ENCODE measurements around the gene ATXN3. TPM values are rescaled to one million over a fixed set of nuclear protein-coding genes. Genes with fewer than 3 reads are reported as not detected.
"Not testable (repeated sequence)": the region's sequence is repeated elsewhere in the genome, so short reads cannot be mapped to it uniquely, and the experiment has no call there.

ATXN3 gene
- total RNA-seq, 2 donors from 2014 or later = 45.1 to 53.5 TPM

- H3K36me3 ChIP-seq = no peaks in the 10 kb centered on the region
These were observed 13.1 kb downstream of the ATXN3 start for GRCh38 chr14:92093320-92093719.

GRCh38 chr14:92088494-92088893, 17.9 kb downstream of the ATXN3 start:
- TF ChIP-seq POLR2AphosphoS5 (IDR thresholded peaks at IDR 0.05) = peak; percentile 87
- no peak for TF ChIP-seq POLR2A (IDR thresholded peaks at IDR 0.05)
- no peak for TF ChIP-seq CTCF (IDR thresholded peaks at IDR 0.05)
- Histone ChIP-seq H3K4me3 (no peak overlapping the region), H3K9me3 (no peaks in the 10 kb centered on the region), H3K27me3 (replicated peaks; ENCODE audit: insufficient read depth) (no peaks in the 10 kb centered on the region), H3K36me3 (no peaks in the 10 kb centered on the region), H3K4me1 (replicated peaks) (no peaks in the 10 kb centered on the region), H3K27ac (peak overlapping the region; percentile 32 to 55)
- intact Hi-C loops (cut with DNase I) = no loop called here
- DNase-seq (ENCODE audit: low spot score) = peak; percentile 37
- 48% methylated on average over 5 of the region's 5 CpGs for WGBS

More at GRCh38 chr14:92093320-92093719, 13.1 kb downstream of the ATXN3 start:
- no peaks in the 10 kb centered on the region for H3K4me1 ChIP-seq (replicated peaks)
- no peak overlapping the region for H3K27ac ChIP-seq
- 39% methylated on average over 1 of the region's 1 CpG for WGBS
- H3K27me3 ChIP-seq (replicated peaks; ENCODE audit: insufficient read depth) = no peaks in the 10 kb centered on the region
- TF ChIP-seq POLR2AphosphoS5 (IDR thresholded peaks at IDR 0.05) = no peak
- TF ChIP-seq POLR2A (IDR thresholded peaks at IDR 0.05) = no peak
- no peak for TF ChIP-seq CTCF (IDR thresholded peaks at IDR 0.05)
- DNase-seq (ENCODE audit: low spot score) = no peak
- intact Hi-C loops (cut with DNase I) = no loop called here
- H3K4me3 ChIP-seq = no peak overlapping the region
- H3K9me3 ChIP-seq = no peaks in the 10 kb centered on the region

DNA sequence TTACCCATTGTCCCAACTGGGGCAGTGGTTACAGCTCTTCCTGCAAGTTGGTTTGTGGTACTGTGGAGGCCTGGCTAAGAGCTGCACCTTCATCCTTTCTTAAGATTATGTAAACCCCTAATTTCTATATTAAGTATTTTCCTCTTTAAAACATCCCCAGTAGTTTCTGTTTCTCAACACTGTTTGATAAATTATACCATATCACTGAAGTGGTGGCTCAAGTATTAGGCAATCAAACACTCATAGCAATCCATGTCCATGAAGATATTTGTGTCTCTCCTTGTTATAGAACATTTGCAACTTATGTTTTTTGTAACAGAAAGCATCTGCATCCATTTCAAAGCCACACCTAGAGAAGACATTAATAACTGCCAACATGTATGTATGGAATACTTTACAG, 31.8 kb downstream of the ATXN3 start:
- Histone ChIP-seq H3K36me3 (no peaks in the 10 kb centered on the region), H3K27ac (no peak overlapping the region), H3K9me3 (no peaks in the 10 kb centered on the region), H3K4me1 (replicated peaks) (no peaks in the 10 kb centered on the region), H3K27me3 (replicated peaks; ENCODE audit: insufficient read depth) (no peaks in the 10 kb centered on the region), H3K4me3 (no peak overlapping the region)
- TF ChIP-seq POLR2AphosphoS5 (IDR thresholded peaks at IDR 0.05) (no peak), CTCF (IDR thresholded peaks at IDR 0.05) (no peak), POLR2A (IDR thresholded peaks at IDR 0.05) (no peak)
- DNase-seq (ENCODE audit: low spot score) = no peak
- intact Hi-C loops (cut with DNase I) = no loop called here

- no peak for DNase-seq (ENCODE audit: low spot score)
- H3K36me3 ChIP-seq = no peaks in the 10 kb centered on the region
- H3K4me1 ChIP-seq (replicated peaks) = no peaks in the 10 kb centered on the region
- H3K4me3 ChIP-seq = no peak overlapping the region
- 61% methylated on average over 9 of the region's 9 CpGs for WGBS
- H3K9me3 ChIP-seq = no peaks in the 10 kb centered on the region
- H3K27ac ChIP-seq = no peak overlapping the region
- TF ChIP-seq POLR2A (IDR thresholded peaks at IDR 0.05) (no peak), POLR2AphosphoS5 (IDR thresholded peaks at IDR 0.05) (no peak), CTCF (IDR thresholded peaks at IDR 0.05) (no peak)
- intact Hi-C loops (cut with DNase I) = no loop called here
- H3K27me3 ChIP-seq (replicated peaks; ENCODE audit: insufficient read depth) = no peaks in the 10 kb centered on the region
These were observed 48.1 kb downstream of the ATXN3 start for GRCh38 chr14:92058006-92058917.

DNA sequence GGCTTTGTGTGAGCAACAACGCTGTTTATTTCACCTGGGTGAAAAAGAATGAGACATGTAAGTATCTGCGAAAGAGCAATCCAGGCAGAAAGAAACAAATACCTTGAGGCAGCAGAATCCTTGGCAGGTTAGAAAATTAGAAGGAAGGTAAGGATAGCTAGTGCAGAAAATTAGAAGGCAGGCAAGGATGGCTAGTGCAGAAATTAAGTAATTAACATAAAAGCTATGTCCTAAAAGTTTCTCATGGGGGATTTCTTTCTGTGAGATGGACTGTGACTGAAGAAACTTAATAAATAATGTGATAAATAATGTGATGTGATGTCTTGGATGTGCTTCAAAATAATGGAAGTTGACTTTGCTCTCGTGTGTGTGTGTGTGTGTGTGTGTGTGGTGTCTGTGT, 56.6 kb downstream of the ATXN3 start:
- Histone ChIP-seq H3K9me3 (no peaks in the 10 kb centered on the region), H3K4me3 (no peak overlapping the region), H3K27me3 (replicated peaks; ENCODE audit: insufficient read depth) (no peaks in the 10 kb centered on the region), H3K36me3 (no peaks in the 10 kb centered on the region), H3K27ac (no peak overlapping the region), H3K4me1 (replicated peaks) (no peaks in the 10 kb centered on the region)
- no peak for TF ChIP-seq CTCF (IDR thresholded peaks at IDR 0.05)
- no peak for TF ChIP-seq POLR2A (IDR thresholded peaks at IDR 0.05)
- TF ChIP-seq POLR2AphosphoS5 (IDR thresholded peaks at IDR 0.05) = no peak
- WGBS = 95% methylated on average over 3 of the region's 3 CpGs
- intact Hi-C loops (cut with DNase I) = no loop called here
- DNase-seq (ENCODE audit: low spot score) = no peak

DNA sequence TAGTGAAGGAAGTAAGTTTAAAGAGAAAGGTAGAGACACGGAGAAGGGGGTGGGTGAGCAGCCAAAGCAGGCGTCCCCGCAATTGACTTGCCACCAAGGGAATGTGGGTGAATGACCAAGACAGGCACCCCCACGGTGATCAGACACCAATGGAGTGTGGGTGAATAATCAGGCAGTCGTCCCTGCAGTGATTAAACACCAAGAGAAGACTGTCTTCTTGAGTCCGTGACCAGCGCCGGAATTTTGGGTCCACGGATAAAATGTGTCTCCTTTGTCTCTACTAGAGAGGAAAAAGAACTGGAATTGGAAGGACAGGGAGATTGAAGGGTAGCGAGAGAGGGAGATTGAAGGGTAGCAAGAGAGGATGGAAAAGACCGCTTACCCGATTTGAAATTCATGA, 57.2 kb downstream of the ATXN3 start:
- WGBS = 98% methylated on average over 12 of the region's 12 CpGs
- H3K4me1 ChIP-seq (replicated peaks); H3K27ac ChIP-seq; H3K36me3 ChIP-seq; H3K27me3 ChIP-seq (replicated peaks; ENCODE audit: insufficient read depth); intact Hi-C loops (cut with DNase I); DNase-seq (ENCODE audit: low spot score); H3K4me3 ChIP-seq; H3K9me3 ChIP-seq: not testable (repeated sequence)

DNA sequence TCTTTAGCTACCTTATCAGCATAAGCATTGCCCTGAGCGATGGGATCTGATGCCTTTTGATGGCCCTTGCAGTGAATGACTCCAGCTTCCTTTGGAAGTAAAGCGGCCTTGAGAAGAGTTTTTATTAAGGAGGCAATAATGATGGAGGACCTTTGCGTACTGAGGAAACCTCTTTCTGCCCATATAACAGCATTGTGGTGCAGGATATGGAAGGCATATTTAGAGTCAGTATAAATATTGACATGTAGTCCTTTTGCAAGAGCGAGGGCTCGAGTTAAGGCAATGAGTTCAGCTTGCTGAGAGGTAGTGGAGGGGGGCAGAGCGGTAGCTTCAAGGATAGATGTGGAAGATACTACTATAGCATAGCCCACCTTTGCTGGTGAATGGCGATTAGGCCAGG, 60.5 kb downstream of the ATXN3 start:
- 96% methylated on average over 7 of the region's 7 CpGs for WGBS
- DNase-seq (ENCODE audit: low spot score) = not testable (repeated sequence)

More for the DNA sequence above, 60.5 kb downstream of the ATXN3 start:
- H3K4me3 ChIP-seq; H3K9me3 ChIP-seq; intact Hi-C loops (cut with DNase I); H3K27ac ChIP-seq; H3K27me3 ChIP-seq (replicated peaks; ENCODE audit: insufficient read depth); H3K4me1 ChIP-seq (replicated peaks); H3K36me3 ChIP-seq: not testable (repeated sequence)
